Nephron (organoid): Measurements from ENCODE around the gene FAM50B.

Experiments
- H3K27ac Mint-ChIP-seq, 3 experiments: 2 replicates each; pipeline ENCODE4 v1.8.0; 2020; ENCODE audit warnings: mixed read lengths in 3 of 3, mild to moderate bottlenecking in 2 of 3, moderate library complexity in 1 of 3
- H3K27me3 Mint-ChIP-seq: 2 replicates; pipeline ENCODE4 v1.8.0; 2021; ENCODE audit warnings: low read depth, mild to moderate bottlenecking, moderate library complexity, mixed read lengths
- H3K36me3 Mint-ChIP-seq: 2 replicates; pipeline ENCODE4 v1.8.0; 2020; ENCODE audit warnings: low read depth, mixed read lengths
- H3K4me1 Mint-ChIP-seq: 2 replicates; pipeline ENCODE4 v1.8.0; 2020; ENCODE audit warnings: mixed read lengths
- H3K4me3 Mint-ChIP-seq, 3 experiments: 2 replicates each; pipeline ENCODE4 v1.8.0; 2020; ENCODE audit warnings: mild to moderate bottlenecking in 3 of 3, mixed read lengths in 3 of 3, moderate library complexity in 2 of 3
- H3K9me3 Mint-ChIP-seq: 2 replicates; pipeline ENCODE4 v1.8.0; 2020; ENCODE audit warnings: mixed read lengths
- TF ChIP-seq, protein P1 (sequence below), 3 experiments: fragments of 200-600 bp; sonication (generic); IDR thresholded peaks; one replicate each; pipeline ENCODE4 v1.5.0; 2021; ENCODE audit warnings: antibody characterized with exemption in 3 of 3; ENCODE audit not compliant: unreplicated experiment in 3 of 3

The FAM50B gene

DNA sequence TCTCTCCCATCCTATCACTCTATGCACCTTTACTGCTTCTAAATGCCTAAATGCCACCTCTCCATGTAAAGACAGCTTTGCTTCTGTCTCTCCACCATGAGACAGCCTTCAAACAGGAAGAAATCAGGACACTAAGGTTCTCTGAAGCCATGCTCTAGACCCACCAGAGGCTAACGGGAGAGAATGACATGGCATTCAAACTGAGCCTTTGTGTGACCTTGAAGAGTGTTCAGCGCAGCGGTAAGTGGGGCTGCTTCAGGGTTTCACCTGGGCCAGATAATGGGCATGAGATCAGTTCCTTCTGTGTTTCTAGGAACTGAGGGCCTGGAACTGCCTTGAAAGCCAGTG lies 20.1 kb downstream of the FAM50B start:
- Mint-ChIP-seq H3K4me3 (no peak overlapping the region), H3K27me3 (peaks cover 7% of the 10 kb centered on the region), H3K36me3 (no peaks in the 10 kb centered on the region), H3K27ac (no peak overlapping the region), H3K4me1 (peaks cover 17% of the 10 kb centered on the region), H3K9me3 (no peaks in the 10 kb centered on the region)
- TF ChIP-seq, protein P1, sequence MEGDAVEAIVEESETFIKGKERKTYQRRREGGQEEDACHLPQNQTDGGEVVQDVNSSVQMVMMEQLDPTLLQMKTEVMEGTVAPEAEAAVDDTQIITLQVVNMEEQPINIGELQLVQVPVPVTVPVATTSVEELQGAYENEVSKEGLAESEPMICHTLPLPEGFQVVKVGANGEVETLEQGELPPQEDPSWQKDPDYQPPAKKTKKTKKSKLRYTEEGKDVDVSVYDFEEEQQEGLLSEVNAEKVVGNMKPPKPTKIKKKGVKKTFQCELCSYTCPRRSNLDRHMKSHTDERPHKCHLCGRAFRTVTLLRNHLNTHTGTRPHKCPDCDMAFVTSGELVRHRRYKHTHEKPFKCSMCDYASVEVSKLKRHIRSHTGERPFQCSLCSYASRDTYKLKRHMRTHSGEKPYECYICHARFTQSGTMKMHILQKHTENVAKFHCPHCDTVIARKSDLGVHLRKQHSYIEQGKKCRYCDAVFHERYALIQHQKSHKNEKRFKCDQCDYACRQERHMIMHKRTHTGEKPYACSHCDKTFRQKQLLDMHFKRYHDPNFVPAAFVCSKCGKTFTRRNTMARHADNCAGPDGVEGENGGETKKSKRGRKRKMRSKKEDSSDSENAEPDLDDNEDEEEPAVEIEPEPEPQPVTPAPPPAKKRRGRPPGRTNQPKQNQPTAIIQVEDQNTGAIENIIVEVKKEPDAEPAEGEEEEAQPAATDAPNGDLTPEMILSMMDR (IDR thresholded peaks at IDR 0.05; ENCODE audit: unreplicated experiment in 3 of 3) = no peak

DNA sequence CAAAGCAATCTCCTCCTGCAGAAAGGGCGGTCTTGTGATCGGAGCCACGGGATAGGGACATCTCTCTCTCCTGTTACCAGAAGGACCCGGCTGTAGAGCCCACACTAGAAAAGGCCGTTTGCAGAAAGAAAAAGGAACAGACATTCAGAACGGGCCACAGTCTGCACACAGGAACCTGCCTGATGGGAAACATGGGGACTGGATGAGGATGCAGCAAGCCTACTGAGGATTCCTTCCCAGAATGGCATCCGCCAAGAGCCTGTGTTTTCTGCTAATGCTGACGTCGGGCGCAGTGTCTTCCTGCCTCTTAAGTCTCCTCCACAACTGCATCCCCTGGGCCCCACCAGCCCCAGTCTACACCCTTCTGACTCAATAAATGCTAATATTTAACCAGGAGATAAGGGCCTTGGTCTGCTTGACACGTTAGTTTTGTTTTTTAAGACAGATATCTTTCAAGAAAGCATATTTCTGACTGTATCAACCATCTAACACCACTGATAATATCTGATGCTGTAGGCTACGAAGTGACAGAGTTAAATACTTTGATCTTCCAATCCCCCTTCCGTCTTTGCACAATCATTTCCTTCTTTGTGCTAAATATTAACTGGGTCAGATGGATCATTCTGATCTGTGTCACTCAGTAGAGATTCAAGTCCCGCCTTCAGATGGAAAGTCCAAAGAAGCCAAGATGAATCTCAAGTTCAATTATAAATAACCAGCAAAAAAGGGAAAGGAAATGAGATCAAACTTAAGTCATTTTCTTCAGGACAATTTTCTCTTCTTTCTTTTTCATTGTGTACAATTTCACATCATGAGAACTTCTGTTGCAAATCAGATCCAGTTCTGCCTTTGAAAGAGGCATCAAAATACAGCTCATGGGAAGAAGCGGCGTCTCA lies 20.7 kb downstream of the FAM50B start:
- H3K4me1 Mint-ChIP-seq = peaks cover 17% of the 10 kb centered on the region
- no peaks in the 10 kb centered on the region for H3K9me3 Mint-ChIP-seq
- TF ChIP-seq, protein P1 (IDR thresholded peaks at IDR 0.05; ENCODE audit: unreplicated experiment in 3 of 3) = no peak
- H3K4me3 Mint-ChIP-seq = no peak overlapping the region
- peaks cover 7% of the 10 kb centered on the region for H3K27me3 Mint-ChIP-seq
- H3K27ac Mint-ChIP-seq = no peak overlapping the region
- H3K36me3 Mint-ChIP-seq = no peaks in the 10 kb centered on the region

DNA sequence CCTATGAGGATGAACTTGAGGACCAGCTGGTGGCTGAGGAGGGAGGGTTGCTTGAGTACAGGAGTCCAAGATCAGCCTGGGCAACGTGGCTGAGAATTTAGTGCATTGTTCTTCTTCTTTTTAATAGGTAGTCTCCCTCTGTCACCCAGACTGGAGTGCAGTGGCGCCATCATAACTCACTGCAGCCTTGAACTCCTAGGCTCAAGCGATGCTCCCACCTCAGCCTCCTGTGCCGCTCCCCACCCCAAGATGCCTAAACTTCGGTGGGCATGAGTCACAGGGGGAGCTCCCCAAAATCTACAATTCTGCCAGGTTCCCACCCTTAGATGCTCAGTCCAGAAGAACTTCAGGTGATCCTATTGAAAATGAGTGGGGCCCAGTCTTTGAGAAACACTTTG lies 21.4 kb downstream of the FAM50B start:
- TF ChIP-seq, protein P1 (IDR thresholded peaks at IDR 0.05; ENCODE audit: unreplicated experiment in 3 of 3) = no peak
- peaks cover 7% of the 10 kb centered on the region for H3K27me3 Mint-ChIP-seq
- no peaks in the 10 kb centered on the region for H3K36me3 Mint-ChIP-seq
- H3K4me1 Mint-ChIP-seq = peaks cover 17% of the 10 kb centered on the region
- H3K9me3 Mint-ChIP-seq = no peaks in the 10 kb centered on the region
- no peak overlapping the region for H3K27ac Mint-ChIP-seq
- H3K4me3 Mint-ChIP-seq = no peak overlapping the region

DNA sequence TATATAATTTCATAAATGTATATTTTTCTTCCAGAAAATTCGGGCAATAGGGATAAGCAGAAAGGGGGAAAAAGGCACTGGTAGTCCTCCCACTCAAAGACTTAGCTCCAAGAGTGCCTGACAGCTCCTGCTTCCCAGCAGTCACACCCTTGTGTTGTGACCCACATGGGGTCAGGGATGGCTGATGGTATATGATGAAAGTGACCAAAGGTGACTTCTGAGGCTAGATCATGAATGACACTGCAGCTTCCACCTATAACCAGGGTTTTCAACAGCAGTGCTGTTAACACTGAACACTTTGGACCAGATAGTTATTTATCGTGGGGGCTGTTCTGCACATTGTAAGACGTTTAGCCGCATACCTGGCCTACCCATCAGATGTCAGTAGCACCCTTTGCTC lies 22.3 kb downstream of the FAM50B start:
- TF ChIP-seq, protein P1 (IDR thresholded peaks at IDR 0.05; ENCODE audit: unreplicated experiment in 3 of 3) = no peak
- Mint-ChIP-seq H3K9me3 (no peaks in the 10 kb centered on the region), H3K27me3 (peaks cover 7% of the 10 kb centered on the region), H3K4me1 (peaks cover 17% of the 10 kb centered on the region), H3K36me3 (no peaks in the 10 kb centered on the region), H3K27ac (no peak overlapping the region), H3K4me3 (no peak overlapping the region)

DNA sequence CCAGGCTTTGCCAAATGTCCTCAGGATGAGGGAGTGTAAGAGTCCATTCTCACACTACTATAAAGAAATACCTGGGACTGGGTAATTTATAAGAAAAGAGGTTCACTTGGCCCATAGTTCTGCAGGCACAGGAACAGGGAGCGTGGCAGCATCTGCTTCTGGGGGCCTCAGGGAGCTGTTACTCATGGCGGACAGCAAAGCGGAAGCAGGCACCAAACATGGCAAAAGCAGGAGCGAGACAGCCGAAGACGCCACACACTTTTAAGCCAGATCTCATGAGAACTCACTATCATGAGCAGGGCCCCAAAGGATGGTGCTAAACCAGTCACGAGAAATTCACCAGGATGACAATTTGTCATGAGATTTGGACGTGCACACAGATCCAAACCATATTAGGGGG lies 22.8 kb downstream of the FAM50B start:
- Mint-ChIP-seq H3K4me1 (peaks cover 17% of the 10 kb centered on the region), H3K4me3 (no peak overlapping the region), H3K9me3 (no peaks in the 10 kb centered on the region), H3K27me3 (peaks cover 4% of the 10 kb centered on the region), H3K36me3 (no peaks in the 10 kb centered on the region), H3K27ac (no peak overlapping the region)
- TF ChIP-seq, protein P1 (IDR thresholded peaks at IDR 0.05; ENCODE audit: unreplicated experiment in 3 of 3) = no peak

DNA sequence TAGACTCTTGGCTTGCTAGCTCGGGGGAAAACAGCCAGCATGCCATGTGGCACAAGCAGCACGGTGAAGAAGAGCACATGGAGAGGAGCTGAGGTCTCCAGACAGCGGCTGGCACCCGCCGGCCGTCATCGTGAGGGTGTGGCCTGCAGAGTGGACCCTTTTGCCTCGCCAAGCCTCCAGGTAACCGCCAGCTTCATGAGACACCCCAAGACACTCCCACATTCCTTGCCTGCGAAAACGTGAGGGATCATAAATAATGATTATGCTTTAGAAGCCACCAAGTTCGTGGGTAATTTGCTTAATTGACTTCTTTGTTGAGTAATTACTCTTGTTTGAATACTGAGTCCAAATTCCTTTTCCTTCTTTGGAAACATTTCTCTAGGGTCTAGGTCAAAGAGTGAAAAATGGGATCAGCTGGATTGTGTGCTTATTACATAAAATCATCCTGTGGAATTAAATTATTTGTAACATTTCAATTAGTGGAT lies 23.2 kb downstream of the FAM50B start:
- TF ChIP-seq, protein P1 (IDR thresholded peaks at IDR 0.05; ENCODE audit: unreplicated experiment in 3 of 3) = no peak
- Mint-ChIP-seq H3K36me3 (no peaks in the 10 kb centered on the region), H3K27ac (no peak overlapping the region), H3K4me3 (no peak overlapping the region), H3K27me3 (peaks cover 4% of the 10 kb centered on the region), H3K4me1 (peaks cover 17% of the 10 kb centered on the region), H3K9me3 (no peaks in the 10 kb centered on the region)
